ENCODE data around the gene TNNC2. TPM values are rescaled to one million over a fixed set of nuclear protein-coding genes. Genes with fewer than 3 reads are reported as not detected.
A peak's percentile ranks its signal among the peaks of the same experiment; 100 is the strongest.

Gene TNNC2
- total and polyA plus RNA-seq, 10 donors, result 0.54 to 3.4 (median 1.4) TPM; not detected in 5

DNA sequence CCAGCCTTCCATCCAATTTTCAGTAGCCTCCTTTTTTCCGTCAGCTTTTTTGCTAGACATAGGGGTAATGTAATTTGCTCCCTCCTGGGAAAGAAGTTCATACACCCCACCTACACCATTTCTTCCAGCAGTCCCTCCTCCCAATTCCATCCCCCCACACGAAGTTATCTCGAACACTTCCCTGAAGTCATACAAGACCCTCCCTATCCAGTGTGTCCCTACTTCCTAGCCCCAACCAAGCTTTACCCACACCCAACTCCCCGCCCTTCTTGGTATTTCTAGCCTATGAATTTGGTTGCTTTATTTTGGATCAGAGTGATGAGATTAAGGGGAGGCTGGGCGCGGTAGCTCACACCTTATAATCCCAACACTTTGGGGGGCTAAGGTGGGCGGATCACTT is 13.6 kb downstream of the TNNC2 start:
- H3K36me3 ChIP-seq, result peaks cover 5 to 64% (median 30%) of the 10 kb centered on the region in 6 donors
- no peaks in the 10 kb centered on the region for H3K27me3 ChIP-seq (replicated peaks in 1 of 7)
- H3K27ac ChIP-seq, result peak overlapping the region in 1 of 8 donors; percentile 71
- TF ChIP-seq POLR2A (IDR thresholded peaks at IDR 0.05), result no peak
- TF ChIP-seq, protein P1, sequence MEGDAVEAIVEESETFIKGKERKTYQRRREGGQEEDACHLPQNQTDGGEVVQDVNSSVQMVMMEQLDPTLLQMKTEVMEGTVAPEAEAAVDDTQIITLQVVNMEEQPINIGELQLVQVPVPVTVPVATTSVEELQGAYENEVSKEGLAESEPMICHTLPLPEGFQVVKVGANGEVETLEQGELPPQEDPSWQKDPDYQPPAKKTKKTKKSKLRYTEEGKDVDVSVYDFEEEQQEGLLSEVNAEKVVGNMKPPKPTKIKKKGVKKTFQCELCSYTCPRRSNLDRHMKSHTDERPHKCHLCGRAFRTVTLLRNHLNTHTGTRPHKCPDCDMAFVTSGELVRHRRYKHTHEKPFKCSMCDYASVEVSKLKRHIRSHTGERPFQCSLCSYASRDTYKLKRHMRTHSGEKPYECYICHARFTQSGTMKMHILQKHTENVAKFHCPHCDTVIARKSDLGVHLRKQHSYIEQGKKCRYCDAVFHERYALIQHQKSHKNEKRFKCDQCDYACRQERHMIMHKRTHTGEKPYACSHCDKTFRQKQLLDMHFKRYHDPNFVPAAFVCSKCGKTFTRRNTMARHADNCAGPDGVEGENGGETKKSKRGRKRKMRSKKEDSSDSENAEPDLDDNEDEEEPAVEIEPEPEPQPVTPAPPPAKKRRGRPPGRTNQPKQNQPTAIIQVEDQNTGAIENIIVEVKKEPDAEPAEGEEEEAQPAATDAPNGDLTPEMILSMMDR (IDR thresholded peaks at IDR 0.05 in 8 of 11, conservative IDR thresholded peaks at IDR 0.05 in 3 of 11), result no peak
- TF ChIP-seq POLR2AphosphoS5 (IDR thresholded peaks at IDR 0.05), result no peak
- WGBS, 5 donors, result 66 to 79% (median 76%) methylated on average over 7 of the region's 7 CpGs
- DNase-seq, result no peak
- intact Hi-C loops (cut with DNase I; ENCODE audit: low total_unique reads), result loop anchor here (10.0 kb wide), 1 partner anchor 151 kb away; no protein-coding TSS in a partner anchor
- H3K4me3 ChIP-seq, result peak overlapping the region in 4 of 8 donors; percentile 62 to 87 (median 69)
- H3K4me1 ChIP-seq, result peaks cover 6 to 26% (median 17%) of the 10 kb centered on the region in 6 donors
- no peaks in the 10 kb centered on the region for H3K9me3 ChIP-seq

DNA sequence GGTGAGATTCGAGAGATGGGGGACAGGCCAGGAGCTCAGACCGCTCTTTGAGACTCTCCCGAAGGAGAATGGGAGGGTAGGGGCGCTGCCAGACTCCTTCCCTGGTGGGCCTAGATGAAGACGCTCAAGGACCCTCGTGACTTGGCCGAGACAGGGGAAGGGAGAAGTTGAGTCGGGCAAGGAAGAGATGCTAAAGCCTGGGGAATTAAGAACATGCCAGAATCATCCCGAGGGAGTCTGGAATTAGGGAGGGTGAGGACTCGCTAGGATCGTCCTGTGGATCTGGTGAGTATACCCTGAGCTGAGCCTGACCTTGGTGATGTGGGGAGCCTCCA is 14.1 kb downstream of the TNNC2 start:
- H3K27ac ChIP-seq, result peak overlapping the region in 3 of 8 donors; percentile 38 to 71 (median 40)
- peaks cover 6 to 26% (median 17%) of the 10 kb centered on the region in 6 donors for H3K4me1 ChIP-seq
- H3K4me3 ChIP-seq, result peak overlapping the region; percentile 48 to 87 (median 66)
- H3K9me3 ChIP-seq, result no peaks in the 10 kb centered on the region
- intact Hi-C loops (cut with DNase I; ENCODE audit: low total_unique reads), result loop anchor here (10.0 kb wide), 1 partner anchor 152 kb away; no protein-coding TSS in a partner anchor
- TF ChIP-seq POLR2A (IDR thresholded peaks at IDR 0.05) (no peak), POLR2AphosphoS5 (IDR thresholded peaks at IDR 0.05) (no peak)
- TF ChIP-seq, protein P1 (IDR thresholded peaks at IDR 0.05 in 8 of 11, conservative IDR thresholded peaks at IDR 0.05 in 3 of 11), result no peak
- peaks cover 5 to 69% (median 35%) of the 10 kb centered on the region in 6 donors for H3K36me3 ChIP-seq
- H3K27me3 ChIP-seq (replicated peaks in 1 of 7), result no peaks in the 10 kb centered on the region
- no peak for DNase-seq
- WGBS, 5 donors, result 5 to 22% (median 11%) methylated on average over 11 of the region's 11 CpGs

DNA sequence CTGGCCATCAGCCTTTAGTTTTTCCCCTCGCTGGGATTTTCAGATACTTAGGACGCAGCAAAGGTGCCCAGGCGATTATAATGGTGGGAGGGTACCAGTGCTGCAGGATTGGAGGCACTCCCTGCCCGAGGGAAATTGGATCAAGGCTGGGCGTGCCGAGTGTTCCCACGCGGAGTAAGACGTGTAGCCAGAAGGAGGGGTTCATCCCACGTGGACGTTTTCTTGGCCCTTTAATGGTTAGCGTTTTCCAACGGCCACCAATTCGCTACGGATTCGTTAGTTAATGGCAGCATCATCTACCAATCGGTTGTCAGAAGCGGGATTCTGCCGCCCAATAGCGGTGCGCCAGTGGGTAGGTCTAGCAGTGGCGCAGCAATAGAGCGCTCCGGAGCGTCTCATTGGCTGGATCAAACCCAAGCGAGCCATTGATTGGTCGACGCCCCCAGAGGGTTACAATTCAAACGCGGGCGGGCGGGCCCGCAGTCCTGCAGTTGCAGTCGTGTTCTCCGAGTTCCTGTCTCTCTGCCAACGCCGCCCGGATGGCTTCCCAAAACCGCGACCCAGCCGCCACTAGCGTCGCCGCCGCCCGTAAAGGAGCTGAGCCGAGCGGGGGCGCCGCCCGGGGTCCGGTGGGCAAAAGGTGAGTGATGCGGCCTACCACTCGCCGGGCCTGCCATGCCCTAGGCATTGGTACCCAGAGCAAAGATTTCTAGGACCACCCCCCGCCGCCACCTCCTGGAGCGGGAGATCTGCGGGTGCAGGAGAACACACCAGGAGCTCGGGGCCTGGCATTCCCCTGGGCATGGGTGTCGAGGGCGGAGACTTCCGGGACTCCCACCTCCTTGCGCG is 14.7 kb downstream of the TNNC2 start, which contains the start of gene UBE2C:
TSS of gene UBE2C (plus strand) at position 488 of the 849 bp plus-strand sequence. CDS start at position 540, 52 bp downstream.
- Histone ChIP-seq H3K4me1 (peaks cover 6 to 26% (median 17%) of the 10 kb centered on the region in 6 donors), H3K36me3 (peaks cover 5 to 71% (median 41%) of the 10 kb centered on the region in 6 donors), H3K4me3 (peak within 1 kb of the TSS; percentile 48 to 87 (median 66)), H3K27ac (peak within 1 kb of the TSS in 5 of 8 donors; percentile 40 to 71 (median 45)), H3K9me3 (no peaks in the 10 kb centered on the region), H3K27me3 (replicated peaks in 1 of 7) (no peaks in the 10 kb centered on the region)
- WGBS, 5 donors, result 2 to 5% (median 3%) methylated on average over 23 to 65 of the region's 65 CpGs
- intact Hi-C loops (cut with DNase I; ENCODE audit: low total_unique reads), result loop anchor here (10.0 kb wide), 1 partner anchor 152 kb away; no protein-coding TSS in a partner anchor
- DNase-seq, result peak; percentile 95
- TF ChIP-seq POLR2A (IDR thresholded peaks at IDR 0.05) (no peak), POLR2AphosphoS5 (IDR thresholded peaks at IDR 0.05) (peak; percentile 72 to 84 (median 83))
- TF ChIP-seq, protein P1 (IDR thresholded peaks at IDR 0.05 in 8 of 11, conservative IDR thresholded peaks at IDR 0.05 in 3 of 11), result peak in 1 of 11 experiments; percentile 14

All from spleen (tissue), 11 donors.